HepG2 (cell line): ENCODE data around the gene OTX1. TPM values are rescaled to one million over a fixed set of nuclear protein-coding genes. Genes with fewer than 3 reads are reported as not detected.
A peak's percentile ranks its signal among the peaks of the same experiment; 100 is the strongest.

Source experiments
- AGO2 ChIP-seq: fragments of 200-400 bp; formaldehyde crosslinking; optimal IDR thresholded peaks from 2 replicates; pipeline ENCODE3; 2017; ENCODE audit warnings: mild to moderate bottlenecking, low read depth, low read length, moderate library complexity
- BHLHE40 ChIP-seq: IDR thresholded peaks from 2 replicates; pipeline ENCODE4 v1.6.1; 2011; ENCODE audit warnings: low read length, improper control_type of control experiment
- FOXA1 ChIP-seq, 2 experiments: fragments of 450-650 bp in 1 of 2; sonication (generic) in 1 of 2; formaldehyde crosslinking in 1 of 2; IDR thresholded peaks; 2 replicates each; pipeline versions ENCODE4 v1.4.0 to v1.6.1; 2016 to 2020; ENCODE audit warnings: missing genetic modification reagents in 1 of 2
- KLF13 ChIP-seq: sonication (generic); formaldehyde crosslinking; IDR thresholded peaks from 2 replicates; pipeline ENCODE4 v1.4.0; 2020; ENCODE audit warnings: mild to moderate bottlenecking, missing genetic modification reagents
- TAF15 ChIP-seq: fragments of 200-400 bp; formaldehyde crosslinking; IDR thresholded peaks from one replicate; pipeline ENCODE4 v1.6.1; 2018; ENCODE audit warnings: mild to moderate bottlenecking, low read depth, low read length; ENCODE audit not compliant: poor library complexity, severe bottlenecking
- XBP1 ChIP-seq: sonication (generic); formaldehyde crosslinking; IDR thresholded peaks from 2 replicates; pipeline ENCODE4 v1.5.0; 2020; ENCODE audit warnings: missing genetic modification reagents
- ZBTB7B ChIP-seq: sonication (generic); formaldehyde crosslinking; IDR thresholded peaks from 2 replicates; pipeline ENCODE4 v1.4.0; 2020; ENCODE audit warnings: missing genetic modification reagents
- ZMAT3 ChIP-seq: sonication (generic); formaldehyde crosslinking; conservative IDR thresholded peaks from 2 replicates; pipeline ENCODE4 v1.7.0; 2021; ENCODE audit warnings: missing genetic modification reagents
- ZNF432 ChIP-seq: sonication (generic); formaldehyde crosslinking; IDR thresholded peaks from 2 replicates; pipeline ENCODE4 v1.5.0; 2020; ENCODE audit warnings: missing genetic modification reagents, mild to moderate bottlenecking, borderline replicate concordance
- ZNF776 ChIP-seq: sonication (generic); formaldehyde crosslinking; IDR thresholded peaks from 2 replicates; pipeline ENCODE4 v1.4.0; 2020; ENCODE audit warnings: mild to moderate bottlenecking, missing genetic modification reagents
- polyA plus RNA-seq, 8 experiments: library from polyadenylated mRNA; depleted of rRNA in 3 of 8; stranded (reverse) in 7 of 8; unstranded in 1 of 8; fragments of >200 nt; fragmentation: Illumina TruSeq in 4 of 8; extraction: Trizol in 4 of 8; gene quantifications; 2 replicates each; pipeline versions ENCODE4 v1.2.1 to v1.2.3, GENCODE V29; 2011 to 2016; ENCODE audit warnings: low read depth in 4 of 8, missing spikeins in 1 of 8, mixed read lengths in 1 of 8; ENCODE audit not compliant: insufficient read depth in 1 of 8
- total RNA-seq, 5 experiments: library from RNA; depleted of rRNA; stranded (reverse); fragments of >200 nt; fragmentation: Illumina TruSeq; extraction: Trizol; gene quantifications; 2 replicates each; pipeline ENCODE4 v1.2.3, GENCODE V29; 2016; ENCODE audit warnings: low read depth in 1 of 5
- TF ChIP-seq, protein P1 (sequence below): fragments of 450-650 bp; IDR thresholded peaks from 2 replicates; pipeline ENCODE4 v1.6.1; 2017
- TF ChIP-seq, protein P2 (sequence below): IDR thresholded peaks from 2 replicates; pipeline ENCODE4 v1.6.1; 2016; ENCODE audit warnings: missing biosample characterization, missing genetic modification reagents, low read depth
- TF ChIP-seq, protein P3 (sequence below): IDR thresholded peaks from 2 replicates; pipeline ENCODE4 v1.6.1; 2018; ENCODE audit warnings: missing genetic modification reagents, mild to moderate bottlenecking, missing compliant biosample characterization
- TF ChIP-seq, protein P4 (sequence below): sonication (generic); formaldehyde crosslinking; IDR thresholded peaks from 2 replicates; pipeline ENCODE4 v1.5.1; 2020; ENCODE audit warnings: mild to moderate bottlenecking, missing genetic modification reagents
- TF ChIP-seq, protein P5 (sequence below): sonication (generic); formaldehyde crosslinking; IDR thresholded peaks from 2 replicates; pipeline ENCODE4 v1.5.0; 2020; ENCODE audit warnings: mild to moderate bottlenecking, missing genetic modification reagents
- TF ChIP-seq, protein P6 (sequence below): sonication (generic); formaldehyde crosslinking; IDR thresholded peaks from 2 replicates; pipeline ENCODE4 v1.5.0; 2020; ENCODE audit warnings: mild to moderate bottlenecking, missing genetic modification reagents

OTX1 gene
- total and polyA plus RNA-seq, 2 of the 13 experiments (the other 11 are each of a cell fraction or from before 2014, with no cell fraction given), result 1.0 to 5.0 TPM

DNA sequence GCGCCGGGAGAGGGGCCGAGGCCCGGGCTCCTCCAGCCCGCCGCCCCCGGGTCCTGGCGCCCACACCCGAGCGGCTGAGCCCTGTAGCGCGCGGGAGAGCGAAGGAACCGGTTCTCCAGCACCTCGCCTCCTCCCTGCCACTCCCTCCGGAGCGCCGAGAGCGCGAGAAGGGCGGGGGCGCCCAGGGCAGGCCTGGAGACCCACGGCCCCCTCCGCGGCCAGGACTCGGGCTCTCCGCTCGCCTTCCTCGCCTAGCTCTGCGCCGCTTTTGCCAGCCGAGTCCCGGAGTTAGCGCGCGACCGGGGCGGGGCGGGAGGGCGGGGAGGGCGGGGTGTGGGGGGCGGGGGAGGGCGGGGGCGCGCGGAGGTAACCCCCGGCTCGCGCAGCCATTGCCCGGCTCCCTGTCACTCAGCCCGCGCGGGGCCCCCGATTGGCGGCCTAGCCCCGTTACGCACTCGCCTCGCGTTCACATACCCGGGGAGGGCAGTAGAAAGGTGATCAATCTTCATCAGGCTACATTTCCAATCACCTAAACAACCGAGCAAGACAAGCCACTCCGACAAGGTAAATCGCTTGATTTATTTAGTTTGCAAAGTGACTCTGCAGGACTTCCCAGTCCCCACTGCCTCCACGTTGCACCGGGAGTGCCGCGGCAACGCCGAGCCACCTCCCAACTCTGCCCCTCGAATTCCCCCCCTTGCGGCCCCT lies at the start of gene OTX1 (continued):
- TF ChIP-seq, protein P1, sequence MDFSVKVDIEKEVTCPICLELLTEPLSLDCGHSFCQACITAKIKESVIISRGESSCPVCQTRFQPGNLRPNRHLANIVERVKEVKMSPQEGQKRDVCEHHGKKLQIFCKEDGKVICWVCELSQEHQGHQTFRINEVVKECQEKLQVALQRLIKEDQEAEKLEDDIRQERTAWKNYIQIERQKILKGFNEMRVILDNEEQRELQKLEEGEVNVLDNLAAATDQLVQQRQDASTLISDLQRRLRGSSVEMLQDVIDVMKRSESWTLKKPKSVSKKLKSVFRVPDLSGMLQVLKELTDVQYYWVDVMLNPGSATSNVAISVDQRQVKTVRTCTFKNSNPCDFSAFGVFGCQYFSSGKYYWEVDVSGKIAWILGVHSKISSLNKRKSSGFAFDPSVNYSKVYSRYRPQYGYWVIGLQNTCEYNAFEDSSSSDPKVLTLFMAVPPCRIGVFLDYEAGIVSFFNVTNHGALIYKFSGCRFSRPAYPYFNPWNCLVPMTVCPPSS, result no peak
- TF ChIP-seq, protein P2, sequence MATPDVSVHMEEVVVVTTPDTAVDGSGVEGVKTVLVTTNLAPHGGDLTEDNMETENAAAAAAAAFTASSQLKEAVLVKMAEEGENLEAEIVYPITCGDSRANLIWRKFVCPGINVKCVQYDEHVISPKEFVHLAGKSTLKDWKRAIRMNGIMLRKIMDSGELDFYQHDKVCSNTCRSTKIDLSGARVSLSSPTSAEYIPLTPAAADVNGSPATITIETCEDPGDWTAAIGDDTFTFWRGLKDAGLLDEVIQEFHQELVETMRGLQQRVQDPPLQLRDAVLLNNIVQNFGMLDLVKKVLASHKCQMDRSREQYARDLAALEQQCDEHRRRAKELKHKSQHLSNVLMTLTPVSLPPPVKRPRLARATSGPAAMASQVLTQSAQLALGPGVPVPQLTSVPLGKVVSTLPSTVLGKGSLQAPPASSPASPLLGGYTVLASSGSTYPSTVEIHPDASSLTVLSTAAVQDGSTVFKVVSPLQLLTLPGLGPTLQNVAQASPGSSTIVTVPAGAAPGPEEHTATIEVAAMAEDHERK (CRISPR knock-in tag), result peak; percentile 55
- TF ChIP-seq AGO2 (peak; percentile 98), FOXA1 (IDR thresholded peaks at IDR 0.05) (no peak), FOXA1 (CRISPR knock-in tag; IDR thresholded peaks at IDR 0.05) (no peak), XBP1 (CRISPR knock-in tag) (no peak), ZNF432 (no peak), BHLHE40 (no peak), ZNF776 (CRISPR knock-in tag) (no peak; the same call in 1 of the 2 replicates), ZBTB7B (CRISPR knock-in tag) (no peak; the same call in 1 of the 2 replicates), ZMAT3 (peak; percentile 56; the same call in 1 of the 2 replicates), KLF13 (CRISPR knock-in tag) (no peak), TAF15 (no peak)
- TF ChIP-seq, protein P3, sequence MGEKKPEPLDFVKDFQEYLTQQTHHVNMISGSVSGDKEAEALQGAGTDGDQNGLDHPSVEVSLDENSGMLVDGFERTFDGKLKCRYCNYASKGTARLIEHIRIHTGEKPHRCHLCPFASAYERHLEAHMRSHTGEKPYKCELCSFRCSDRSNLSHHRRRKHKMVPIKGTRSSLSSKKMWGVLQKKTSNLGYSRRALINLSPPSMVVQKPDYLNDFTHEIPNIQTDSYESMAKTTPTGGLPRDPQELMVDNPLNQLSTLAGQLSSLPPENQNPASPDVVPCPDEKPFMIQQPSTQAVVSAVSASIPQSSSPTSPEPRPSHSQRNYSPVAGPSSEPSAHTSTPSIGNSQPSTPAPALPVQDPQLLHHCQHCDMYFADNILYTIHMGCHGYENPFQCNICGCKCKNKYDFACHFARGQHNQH (CRISPR knock-in tag), result no peak; the same call in 1 of the 2 replicates
- TF ChIP-seq, protein P4, sequence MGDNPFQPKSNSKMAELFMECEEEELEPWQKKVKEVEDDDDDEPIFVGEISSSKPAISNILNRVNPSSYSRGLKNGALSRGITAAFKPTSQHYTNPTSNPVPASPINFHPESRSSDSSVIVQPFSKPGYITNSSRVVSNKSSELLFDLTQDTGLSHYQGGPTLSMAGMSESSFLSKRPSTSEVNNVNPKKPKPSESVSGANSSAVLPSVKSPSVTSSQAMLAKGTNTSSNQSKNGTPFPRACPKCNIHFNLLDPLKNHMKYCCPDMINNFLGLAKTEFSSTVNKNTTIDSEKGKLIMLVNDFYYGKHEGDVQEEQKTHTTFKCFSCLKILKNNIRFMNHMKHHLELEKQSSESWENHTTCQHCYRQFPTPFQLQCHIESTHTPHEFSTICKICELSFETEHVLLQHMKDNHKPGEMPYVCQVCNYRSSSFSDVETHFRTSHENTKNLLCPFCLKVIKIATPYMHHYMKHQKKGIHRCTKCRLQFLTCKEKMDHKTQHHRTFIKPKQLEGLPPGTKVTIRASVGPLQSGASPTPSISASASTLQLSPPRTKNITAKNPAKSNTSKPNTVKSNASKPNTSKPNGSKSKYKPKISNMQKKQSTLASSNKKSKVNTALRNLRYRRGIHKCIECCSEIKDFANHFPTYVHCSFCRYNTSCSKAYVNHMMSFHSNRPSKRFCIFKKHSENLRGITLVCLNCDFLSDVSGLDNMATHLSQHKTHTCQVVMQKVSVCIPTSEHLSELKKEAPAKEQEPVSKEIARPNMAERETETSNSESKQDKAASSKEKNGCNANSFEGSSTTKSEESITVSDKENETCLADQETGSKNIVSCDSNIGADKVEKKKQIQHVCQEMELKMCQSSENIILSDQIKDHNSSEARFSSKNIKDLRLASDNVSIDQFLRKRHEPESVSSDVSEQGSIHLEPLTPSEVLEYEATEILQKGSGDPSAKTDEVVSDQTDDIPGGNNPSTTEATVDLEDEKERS (CRISPR knock-in tag), result peak; percentile 69; the same call in 1 of the 2 replicates
- TF ChIP-seq, protein P5, sequence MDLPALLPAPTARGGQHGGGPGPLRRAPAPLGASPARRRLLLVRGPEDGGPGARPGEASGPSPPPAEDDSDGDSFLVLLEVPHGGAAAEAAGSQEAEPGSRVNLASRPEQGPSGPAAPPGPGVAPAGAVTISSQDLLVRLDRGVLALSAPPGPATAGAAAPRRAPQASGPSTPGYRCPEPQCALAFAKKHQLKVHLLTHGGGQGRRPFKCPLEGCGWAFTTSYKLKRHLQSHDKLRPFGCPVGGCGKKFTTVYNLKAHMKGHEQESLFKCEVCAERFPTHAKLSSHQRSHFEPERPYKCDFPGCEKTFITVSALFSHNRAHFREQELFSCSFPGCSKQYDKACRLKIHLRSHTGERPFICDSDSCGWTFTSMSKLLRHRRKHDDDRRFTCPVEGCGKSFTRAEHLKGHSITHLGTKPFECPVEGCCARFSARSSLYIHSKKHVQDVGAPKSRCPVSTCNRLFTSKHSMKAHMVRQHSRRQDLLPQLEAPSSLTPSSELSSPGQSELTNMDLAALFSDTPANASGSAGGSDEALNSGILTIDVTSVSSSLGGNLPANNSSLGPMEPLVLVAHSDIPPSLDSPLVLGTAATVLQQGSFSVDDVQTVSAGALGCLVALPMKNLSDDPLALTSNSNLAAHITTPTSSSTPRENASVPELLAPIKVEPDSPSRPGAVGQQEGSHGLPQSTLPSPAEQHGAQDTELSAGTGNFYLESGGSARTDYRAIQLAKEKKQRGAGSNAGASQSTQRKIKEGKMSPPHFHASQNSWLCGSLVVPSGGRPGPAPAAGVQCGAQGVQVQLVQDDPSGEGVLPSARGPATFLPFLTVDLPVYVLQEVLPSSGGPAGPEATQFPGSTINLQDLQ (CRISPR knock-in tag), result 0 out of 2 replicates have a peak, but pooled peaks have one; percentile 23
- TF ChIP-seq, protein P6, sequence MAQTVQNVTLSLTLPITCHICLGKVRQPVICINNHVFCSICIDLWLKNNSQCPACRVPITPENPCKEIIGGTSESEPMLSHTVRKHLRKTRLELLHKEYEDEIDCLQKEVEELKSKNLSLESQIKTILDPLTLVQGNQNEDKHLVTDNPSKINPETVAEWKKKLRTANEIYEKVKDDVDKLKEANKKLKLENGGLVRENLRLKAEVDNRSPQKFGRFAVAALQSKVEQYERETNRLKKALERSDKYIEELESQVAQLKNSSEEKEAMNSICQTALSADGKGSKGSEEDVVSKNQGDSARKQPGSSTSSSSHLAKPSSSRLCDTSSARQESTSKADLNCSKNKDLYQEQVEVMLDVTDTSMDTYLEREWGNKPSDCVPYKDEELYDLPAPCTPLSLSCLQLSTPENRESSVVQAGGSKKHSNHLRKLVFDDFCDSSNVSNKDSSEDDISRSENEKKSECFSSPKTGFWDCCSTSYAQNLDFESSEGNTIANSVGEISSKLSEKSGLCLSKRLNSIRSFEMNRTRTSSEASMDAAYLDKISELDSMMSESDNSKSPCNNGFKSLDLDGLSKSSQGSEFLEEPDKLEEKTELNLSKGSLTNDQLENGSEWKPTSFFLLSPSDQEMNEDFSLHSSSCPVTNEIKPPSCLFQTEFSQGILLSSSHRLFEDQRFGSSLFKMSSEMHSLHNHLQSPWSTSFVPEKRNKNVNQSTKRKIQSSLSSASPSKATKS (CRISPR knock-in tag), result no peak
